Brain microvascular endothelial cell (primary cell): Measurements from ENCODE around the gene AGRN.

Source experiments
- DNase-seq: peaks from one replicate; pipeline ENCODE4 v3.0.0-alpha.2; 2020
- H3K27ac ChIP-seq: fragments of 250-450 bp; sonication (Bioruptor Pico); 2 replicates; pipeline ENCODE4 v1.5.1; 2020; ENCODE audit warnings: mild to moderate bottlenecking, moderate library complexity
- H3K27me3 ChIP-seq: fragments of 250-450 bp; sonication (Bioruptor Pico); replicated peaks from 2 replicates; pipeline ENCODE4 v1.5.1; 2020; ENCODE audit warnings: mild to moderate bottlenecking
- H3K36me3 ChIP-seq: fragments of 250-450 bp; sonication (Bioruptor Pico); replicated peaks from 2 replicates; pipeline ENCODE4 v1.5.1; 2020; ENCODE audit warnings: mild to moderate bottlenecking
- H3K4me3 ChIP-seq: 2 replicates; pipeline ENCODE4 v1.5.1; 2011; ENCODE audit warnings: low read depth, mild to moderate bottlenecking, control low read depth, low read length, moderate library complexity
- in situ Hi-C: cut with HindIII; loops from 2 replicates; pipeline ENCODE4 v1.10.0; 2017; ENCODE audit warnings: low sequenced_read_pairs, low pct_ligation_motif_present
- TF ChIP-seq, protein P1 (sequence below): IDR thresholded peaks from 2 replicates; pipeline ENCODE4 v1.5.1; 2011; ENCODE audit warnings: low read depth, mild to moderate bottlenecking, moderate library complexity, low read length, control low read depth, inconsistent platforms; ENCODE audit errors: missing control alignments

Gene AGRN

DNA sequence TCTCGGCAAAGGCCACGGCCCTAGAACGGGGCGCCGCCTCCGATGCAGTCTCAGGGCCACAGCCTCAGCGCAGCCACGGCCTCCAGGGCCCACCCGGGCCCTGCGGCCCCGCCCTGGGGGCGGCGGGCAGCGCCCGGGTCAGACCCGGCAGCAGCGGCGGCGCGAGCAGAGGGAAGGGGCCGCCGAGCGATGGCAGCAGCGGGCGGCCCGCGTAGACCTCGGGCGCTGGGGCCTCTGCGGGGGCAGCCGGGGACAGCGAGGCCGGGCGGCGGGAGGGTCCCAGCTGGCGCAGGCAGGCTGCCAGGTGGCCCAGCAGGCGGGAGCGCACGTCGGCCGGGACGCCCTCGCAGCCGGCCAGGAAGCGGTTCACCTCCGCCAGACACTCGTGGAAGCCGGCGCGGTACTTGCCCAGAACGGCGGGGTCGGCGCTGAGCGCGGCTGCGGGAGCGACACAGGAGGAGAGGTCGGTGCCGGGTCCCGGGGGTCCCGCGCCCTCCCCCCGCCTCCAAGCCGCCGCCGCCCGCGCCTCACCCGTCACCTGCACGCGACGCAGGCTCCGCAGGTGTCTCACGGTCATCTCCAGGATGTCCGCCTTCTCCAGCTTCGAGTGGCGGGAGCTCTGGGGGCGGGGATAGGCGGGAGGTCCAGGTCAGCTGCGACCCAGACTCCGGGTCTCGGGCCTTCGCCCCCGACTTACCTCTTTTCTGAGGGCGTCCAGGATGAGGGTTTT lies 20.8 kb upstream of the AGRN start:
- TF ChIP-seq, protein P1, sequence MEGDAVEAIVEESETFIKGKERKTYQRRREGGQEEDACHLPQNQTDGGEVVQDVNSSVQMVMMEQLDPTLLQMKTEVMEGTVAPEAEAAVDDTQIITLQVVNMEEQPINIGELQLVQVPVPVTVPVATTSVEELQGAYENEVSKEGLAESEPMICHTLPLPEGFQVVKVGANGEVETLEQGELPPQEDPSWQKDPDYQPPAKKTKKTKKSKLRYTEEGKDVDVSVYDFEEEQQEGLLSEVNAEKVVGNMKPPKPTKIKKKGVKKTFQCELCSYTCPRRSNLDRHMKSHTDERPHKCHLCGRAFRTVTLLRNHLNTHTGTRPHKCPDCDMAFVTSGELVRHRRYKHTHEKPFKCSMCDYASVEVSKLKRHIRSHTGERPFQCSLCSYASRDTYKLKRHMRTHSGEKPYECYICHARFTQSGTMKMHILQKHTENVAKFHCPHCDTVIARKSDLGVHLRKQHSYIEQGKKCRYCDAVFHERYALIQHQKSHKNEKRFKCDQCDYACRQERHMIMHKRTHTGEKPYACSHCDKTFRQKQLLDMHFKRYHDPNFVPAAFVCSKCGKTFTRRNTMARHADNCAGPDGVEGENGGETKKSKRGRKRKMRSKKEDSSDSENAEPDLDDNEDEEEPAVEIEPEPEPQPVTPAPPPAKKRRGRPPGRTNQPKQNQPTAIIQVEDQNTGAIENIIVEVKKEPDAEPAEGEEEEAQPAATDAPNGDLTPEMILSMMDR = no peak
- Histone ChIP-seq H3K27ac (peak overlapping the region; percentile 97), H3K36me3 (no peaks in the 10 kb centered on the region), H3K27me3 (no peaks in the 10 kb centered on the region), H3K4me3 (peak overlapping the region; percentile 57)
- no peak for DNase-seq
- in situ Hi-C loops = no loop called here

DNA sequence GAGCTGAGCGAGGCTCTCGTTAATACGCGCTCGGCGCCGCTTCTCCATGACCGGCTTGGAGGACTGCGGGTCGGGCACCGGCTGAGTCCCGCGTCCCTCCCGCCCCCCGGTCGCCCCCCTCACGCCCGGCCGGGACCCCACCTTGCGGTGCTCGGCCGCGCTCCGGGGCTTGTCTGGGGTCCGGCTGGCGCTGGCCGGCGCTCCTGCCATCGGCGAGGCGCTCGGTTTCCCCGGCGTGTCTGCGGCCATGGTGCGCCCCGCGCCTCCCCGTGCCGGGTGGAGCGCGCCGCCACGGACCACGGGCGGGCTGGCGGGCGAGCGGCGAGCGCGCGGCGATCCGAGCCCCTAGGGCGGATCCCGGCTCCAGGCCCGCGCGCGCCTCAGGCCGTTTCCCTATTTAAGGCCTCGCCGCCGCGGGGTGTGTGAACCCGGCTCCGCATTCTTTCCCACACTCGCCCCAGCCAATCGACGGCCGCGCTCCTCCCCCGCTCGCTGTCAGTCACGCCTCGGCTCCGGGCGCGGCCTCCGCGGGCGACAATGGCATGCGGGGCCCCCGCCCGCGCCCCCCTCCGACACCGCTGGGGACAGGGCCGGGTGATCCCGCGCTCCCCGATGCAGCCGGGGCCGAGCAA lies 20.1 kb upstream of the AGRN start, which contains the start of gene HES4:
TSS of gene HES4 (minus strand) at position 373 of the 632 bp plus-strand sequence. CDS start at position 249, 124 bp downstream.
- H3K4me3 ChIP-seq = peak within 1 kb of the TSS; percentile 60
- no peaks in the 10 kb centered on the region for H3K27me3 ChIP-seq
- in situ Hi-C loops = no loop called here
- H3K36me3 ChIP-seq = no peaks in the 10 kb centered on the region
- TF ChIP-seq, protein P1 = no peak
- H3K27ac ChIP-seq = peak within 1 kb of the TSS; percentile 97
- DNase-seq = peak; percentile 89

DNA sequence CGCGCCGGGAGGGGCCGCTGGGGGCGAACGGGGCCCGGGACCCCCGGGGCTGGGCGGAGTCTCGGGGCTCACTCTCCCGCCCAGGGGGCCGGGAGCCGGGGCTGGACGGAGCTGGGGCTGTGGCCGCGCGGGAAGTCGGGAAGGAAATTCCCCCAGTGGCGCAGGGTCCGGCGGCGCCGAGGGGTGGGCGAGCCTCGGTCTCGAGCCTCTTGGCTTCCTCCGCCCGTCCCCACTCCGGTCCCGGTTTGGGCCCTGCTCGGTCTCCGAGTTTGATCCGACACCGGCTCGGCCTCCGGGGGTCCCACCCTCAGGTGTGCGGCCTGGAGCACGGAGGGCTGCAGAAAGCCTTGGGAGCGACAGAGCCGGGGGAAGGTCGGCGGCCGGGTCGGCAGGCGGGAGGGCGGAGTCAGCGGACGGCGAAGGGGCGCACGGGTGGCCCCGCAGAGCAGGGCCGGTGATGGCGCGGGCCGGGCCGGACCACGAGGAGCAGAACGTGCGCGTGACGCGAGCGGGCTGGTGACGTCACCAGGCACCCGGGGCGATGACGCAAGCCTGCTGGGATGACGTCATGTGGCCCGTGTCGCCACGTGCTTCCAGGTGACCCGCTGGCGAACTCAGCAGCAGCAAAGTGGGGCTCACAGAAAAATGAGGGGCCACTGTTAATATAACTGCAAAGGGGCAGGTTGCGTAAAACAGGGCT lies 19.4 kb upstream of the AGRN start:
- peak; percentile 82 for DNase-seq
- H3K27me3 ChIP-seq = no peaks in the 10 kb centered on the region
- no peaks in the 10 kb centered on the region for H3K36me3 ChIP-seq
- TF ChIP-seq, protein P1 = no peak
- in situ Hi-C loops = no loop called here
- peak overlapping the region; percentile 60 for H3K4me3 ChIP-seq
- H3K27ac ChIP-seq = peak overlapping the region; percentile 97

DNA sequence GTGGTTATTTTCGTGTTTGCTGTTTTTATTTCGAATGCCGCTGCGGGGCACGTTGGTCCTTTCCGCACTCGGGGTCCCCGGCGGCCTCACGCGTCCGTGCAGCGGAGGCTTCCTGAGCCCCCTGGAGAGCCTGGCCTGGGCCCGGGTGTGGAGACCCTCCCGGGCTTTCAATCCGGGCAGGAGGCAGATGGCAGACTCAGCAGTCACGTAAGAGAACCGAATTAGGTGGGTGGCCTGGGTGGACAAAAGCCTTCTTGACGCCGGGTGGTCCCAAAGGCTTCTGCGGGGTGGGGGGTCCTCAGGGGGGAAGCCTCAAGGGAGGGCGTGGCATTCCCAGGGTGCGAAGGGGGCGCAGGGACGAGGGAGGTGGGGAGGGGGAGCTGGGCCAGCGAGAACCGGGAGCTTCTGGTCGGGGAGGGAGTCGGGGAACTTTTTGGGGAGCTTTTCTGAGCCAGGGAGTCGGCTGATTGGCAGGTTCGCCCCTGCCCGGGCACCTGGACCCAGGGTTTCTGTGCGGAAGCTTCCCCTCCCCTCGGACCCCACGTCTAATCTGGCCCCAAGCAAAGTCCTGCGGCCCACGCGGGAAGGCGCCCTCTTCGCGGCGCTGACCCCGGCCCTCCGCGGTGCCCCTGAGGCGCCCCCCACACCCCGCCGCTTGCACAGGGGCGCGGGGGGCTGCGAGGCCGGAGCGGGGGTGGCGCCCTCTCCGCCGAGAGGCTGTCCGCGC lies 18.7 kb upstream of the AGRN start:
- Histone ChIP-seq H3K27ac (peak overlapping the region; percentile 97), H3K27me3 (no peaks in the 10 kb centered on the region)

DNA sequence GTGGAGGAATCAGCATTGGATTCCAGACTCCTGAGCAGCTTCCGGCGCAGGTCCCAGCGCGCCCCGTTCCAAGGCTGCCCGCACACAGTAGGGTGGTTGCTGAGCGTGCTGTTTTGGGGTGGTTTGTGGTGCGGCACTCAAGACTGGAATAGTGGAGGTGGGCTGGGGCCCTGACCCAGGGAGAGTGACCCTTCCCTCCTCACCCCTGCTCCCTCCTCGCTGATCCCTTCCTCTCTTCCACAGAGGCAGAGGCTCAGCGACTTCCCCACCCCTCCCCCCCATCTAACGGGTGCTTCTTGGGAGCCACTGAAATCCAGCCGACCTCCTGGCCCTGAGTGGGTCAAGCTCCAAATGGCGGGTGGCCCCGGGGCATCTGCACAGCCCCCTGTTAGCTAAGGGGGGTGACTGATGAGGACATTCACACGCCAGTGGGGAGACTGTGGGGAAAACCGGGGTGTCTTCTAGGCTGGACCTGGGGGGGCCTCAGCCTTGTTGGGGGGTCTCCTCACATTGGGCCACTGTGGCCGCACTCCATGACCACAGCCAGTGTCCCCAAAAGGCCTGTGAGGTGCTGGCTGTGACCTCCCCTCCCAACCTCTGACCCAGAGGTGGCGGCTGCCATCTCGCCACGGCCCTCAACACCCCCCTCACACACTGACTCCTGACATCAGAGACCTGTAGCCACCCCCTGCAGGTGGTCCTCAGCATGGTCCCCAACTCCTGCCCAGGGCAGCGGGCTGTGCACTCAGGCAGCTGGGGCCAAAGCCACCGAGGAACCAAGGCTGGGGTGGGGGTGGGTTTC lies 16.1 kb upstream of the AGRN start:
- H3K36me3 ChIP-seq = no peaks in the 10 kb centered on the region
- H3K4me3 ChIP-seq = no peak overlapping the region
- no peak overlapping the region for H3K27ac ChIP-seq
- TF ChIP-seq, protein P1 = no peak
- in situ Hi-C loops = no loop called here
- no peak for DNase-seq
- no peaks in the 10 kb centered on the region for H3K27me3 ChIP-seq

More for the DNA sequence above, 18.7 kb upstream of the AGRN start:
- no peak for DNase-seq
- TF ChIP-seq, protein P1 = no peak
- H3K4me3 ChIP-seq = peak overlapping the region; percentile 60
- in situ Hi-C loops = no loop called here
- no peaks in the 10 kb centered on the region for H3K36me3 ChIP-seq
